GM06990 (cell line): ENCODE results near the gene DCAF4L1.

Source experiments
- DNase-seq: peaks from one replicate; pipeline ENCODE4 v3.0.0-alpha.2; 2011; ENCODE audit not compliant: insufficient read length; ENCODE audit errors: extremely low read depth
- H3K27me3 ChIP-seq: replicated peaks from 2 replicates; pipeline ENCODE4 v1.6.0; 2011; ENCODE audit warnings: low read length; ENCODE audit not compliant: control insufficient read depth, insufficient read depth
- H3K36me3 ChIP-seq: 2 replicates; pipeline ENCODE4 v1.5.1; 2011; ENCODE audit warnings: low read length; ENCODE audit not compliant: control insufficient read depth, insufficient read depth
- H3K4me3 ChIP-seq: replicated peaks from 2 replicates; pipeline ENCODE4 v1.5.1; 2011; ENCODE audit warnings: low read depth, mild to moderate bottlenecking, control low read depth, low read length
- TF ChIP-seq, protein P1 (sequence below): IDR thresholded peaks from 2 replicates; pipeline ENCODE4 v1.5.1; 2011; ENCODE audit warnings: low read length, control low read depth, mild to moderate bottlenecking, inconsistent platforms; ENCODE audit not compliant: insufficient read depth, poor library complexity, severe bottlenecking

Gene DCAF4L1

DNA sequence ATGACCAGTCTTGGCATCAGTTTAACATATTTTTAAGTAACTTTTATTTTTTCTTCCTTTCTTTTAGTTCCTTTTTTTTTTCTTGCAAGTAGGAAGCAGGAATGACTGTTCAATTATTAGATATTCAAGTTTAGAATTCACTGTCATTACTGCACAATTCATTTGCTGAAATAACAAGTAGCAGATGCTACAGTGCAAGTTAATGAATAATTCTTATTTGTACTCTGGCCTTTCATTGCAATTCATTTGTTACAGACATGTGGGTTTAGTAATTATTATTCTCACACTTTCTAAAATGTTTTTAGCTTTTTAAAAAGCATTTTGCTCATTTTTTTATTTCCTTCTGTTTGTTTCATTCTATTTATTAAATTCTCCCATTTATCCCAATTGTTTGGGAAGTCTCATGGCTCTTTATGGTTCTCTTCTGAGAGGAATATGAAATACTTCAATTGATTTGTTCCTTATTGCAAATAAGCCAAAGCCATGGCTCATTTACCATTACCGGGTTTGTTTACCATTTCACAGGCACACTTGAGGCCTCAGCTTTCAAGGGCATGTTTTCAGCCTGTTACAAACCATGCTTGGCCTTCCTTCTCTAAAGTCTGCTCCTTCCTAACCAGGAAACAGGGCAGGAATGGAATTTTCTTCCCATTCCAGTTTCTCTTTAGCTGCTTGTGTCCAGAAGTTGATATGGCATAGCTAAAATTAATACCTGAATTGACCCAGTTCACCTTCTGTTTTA is 4.6 kb upstream of the DCAF4L1 start:
- DNase-seq, result no peak
- TF ChIP-seq, protein P1, sequence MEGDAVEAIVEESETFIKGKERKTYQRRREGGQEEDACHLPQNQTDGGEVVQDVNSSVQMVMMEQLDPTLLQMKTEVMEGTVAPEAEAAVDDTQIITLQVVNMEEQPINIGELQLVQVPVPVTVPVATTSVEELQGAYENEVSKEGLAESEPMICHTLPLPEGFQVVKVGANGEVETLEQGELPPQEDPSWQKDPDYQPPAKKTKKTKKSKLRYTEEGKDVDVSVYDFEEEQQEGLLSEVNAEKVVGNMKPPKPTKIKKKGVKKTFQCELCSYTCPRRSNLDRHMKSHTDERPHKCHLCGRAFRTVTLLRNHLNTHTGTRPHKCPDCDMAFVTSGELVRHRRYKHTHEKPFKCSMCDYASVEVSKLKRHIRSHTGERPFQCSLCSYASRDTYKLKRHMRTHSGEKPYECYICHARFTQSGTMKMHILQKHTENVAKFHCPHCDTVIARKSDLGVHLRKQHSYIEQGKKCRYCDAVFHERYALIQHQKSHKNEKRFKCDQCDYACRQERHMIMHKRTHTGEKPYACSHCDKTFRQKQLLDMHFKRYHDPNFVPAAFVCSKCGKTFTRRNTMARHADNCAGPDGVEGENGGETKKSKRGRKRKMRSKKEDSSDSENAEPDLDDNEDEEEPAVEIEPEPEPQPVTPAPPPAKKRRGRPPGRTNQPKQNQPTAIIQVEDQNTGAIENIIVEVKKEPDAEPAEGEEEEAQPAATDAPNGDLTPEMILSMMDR, result no peak

DNA sequence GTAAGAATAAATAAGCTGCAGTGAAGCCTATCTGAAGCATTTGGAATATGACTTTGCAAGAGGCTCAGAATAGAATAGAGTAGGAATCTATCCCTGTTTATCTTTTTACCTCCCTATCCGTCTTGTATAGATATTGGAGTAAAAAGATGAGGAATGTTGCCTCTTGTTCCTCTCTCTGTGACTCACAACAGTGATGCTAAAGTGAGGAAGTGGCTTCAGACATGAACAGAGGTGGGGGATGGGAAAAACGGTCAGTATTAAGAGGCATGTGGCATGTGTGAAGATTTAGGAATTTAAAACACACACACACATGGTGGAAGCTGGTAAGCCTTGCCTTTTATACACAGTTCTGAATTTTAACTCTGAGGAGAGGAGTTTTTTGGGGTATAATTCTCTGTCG is 3.8 kb upstream of the DCAF4L1 start:
- no peak for DNase-seq
- Histone ChIP-seq H3K27me3 (no peaks in the 10 kb centered on the region), H3K36me3 (no peaks in the 10 kb centered on the region), H3K4me3 (no peak overlapping the region)
- TF ChIP-seq, protein P1, result no peak

More for the DNA sequence above, 4.6 kb upstream of the DCAF4L1 start:
- Histone ChIP-seq H3K36me3 (no peaks in the 10 kb centered on the region), H3K27me3 (no peaks in the 10 kb centered on the region), H3K4me3 (no peak overlapping the region)

DNA sequence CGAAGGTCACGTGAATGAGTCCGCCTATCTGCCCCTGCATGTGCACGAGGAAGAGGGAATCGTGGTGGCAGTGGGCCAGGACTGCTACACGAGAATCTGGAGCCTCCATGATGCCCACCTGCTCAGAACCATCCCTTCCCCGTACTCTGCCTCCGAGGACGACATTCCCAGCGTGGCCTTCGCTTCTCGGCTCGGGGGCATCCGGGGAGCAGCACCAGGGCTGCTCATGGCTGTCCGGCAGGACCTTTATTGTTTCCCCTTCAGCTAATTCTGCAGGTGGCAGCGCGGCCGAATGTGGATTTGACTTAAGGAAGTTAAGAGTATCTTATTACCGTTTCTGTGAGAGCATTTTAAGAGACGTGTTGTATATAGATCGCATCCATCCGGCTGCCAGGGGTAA is 1.2 kb downstream of the DCAF4L1 start:
- Histone ChIP-seq H3K36me3 (no peaks in the 10 kb centered on the region), H3K27me3 (no peaks in the 10 kb centered on the region), H3K4me3 (no peak overlapping the region)
- TF ChIP-seq, protein P1, result no peak
- no peak for DNase-seq

DNA sequence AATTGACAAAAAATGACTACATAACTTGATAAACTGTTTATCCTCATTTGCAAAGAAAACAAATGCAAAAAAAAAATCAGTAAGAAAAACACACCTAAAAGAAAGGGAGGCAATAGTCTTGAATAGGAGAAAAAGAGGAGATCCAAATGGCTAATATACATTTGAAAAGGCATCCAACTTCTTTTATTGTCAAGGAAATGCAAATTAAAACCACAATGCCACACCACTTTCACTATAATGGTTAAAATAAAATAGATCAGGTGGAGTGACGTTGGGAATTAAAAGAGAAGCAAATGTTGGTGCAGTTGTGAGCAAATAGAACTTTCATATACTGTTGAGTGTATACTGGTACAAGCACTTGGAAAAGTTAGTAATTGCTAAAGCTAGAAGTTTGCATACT is 3.6 kb downstream of the DCAF4L1 start:
- no peak overlapping the region for H3K4me3 ChIP-seq
- H3K36me3 ChIP-seq, result no peaks in the 10 kb centered on the region
- no peaks in the 10 kb centered on the region for H3K27me3 ChIP-seq
- TF ChIP-seq, protein P1, result no peak
- no peak for DNase-seq

DNA sequence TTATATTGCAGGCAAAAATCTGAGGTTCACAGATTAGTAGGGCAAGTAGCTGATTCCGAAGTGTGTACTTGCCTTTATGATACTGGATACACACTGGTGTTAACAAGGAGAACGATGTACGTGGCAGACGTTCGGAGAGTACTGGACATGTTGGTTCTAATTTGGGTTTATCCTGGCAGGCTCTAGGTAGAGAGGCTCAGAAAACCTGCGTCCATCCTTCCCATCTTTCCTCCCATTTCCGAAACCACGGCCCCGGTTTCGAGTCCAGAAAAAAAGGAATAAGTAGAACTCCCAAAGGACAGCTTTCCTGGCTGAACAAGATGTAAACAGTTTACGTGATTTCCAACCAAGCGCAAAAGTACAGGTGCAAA is 8.4 kb downstream of the DCAF4L1 start:
- Histone ChIP-seq H3K4me3 (peak overlapping the region; percentile 97), H3K36me3 (no peaks in the 10 kb centered on the region), H3K27me3 (no peaks in the 10 kb centered on the region)
- no peak for DNase-seq
- TF ChIP-seq, protein P1, result no peak
